WTC11 (cell line): Measurements from ENCODE around the gene ADAMTSL4. TPM values are rescaled to one million over a fixed set of nuclear protein-coding genes. Genes with fewer than 3 reads are reported as not detected.

ENCODE experiments used
- ATAC-seq: fragments of 200-7000 bp; cut with Tn5 transposase; 2 replicates; pipeline ENCODE4 v1.10.0; 2021; ENCODE audit warnings: mild to moderate bottlenecking, moderate library complexity
- CTCF ChIA-PET: fragments of 300-600 bp; sonication (Branson Sonifier 250); formaldehyde crosslinking; loops from one replicate; lab custom pipeline; 2021; ENCODE audit warnings: antibody characterized with exemption; lab: Charles Lee
- POLR2A ChIA-PET: fragments of 350-600 bp; sonication (Branson Sonifier 250); formaldehyde crosslinking; loops from one replicate; lab custom pipeline; 2021; ENCODE audit warnings: antibody characterized with exemption; lab: Charles Lee
- DNase-seq: peaks from one replicate; pipeline ENCODE4 v3.0.0; 2021; ENCODE audit warnings: low spot score
- H3K27ac Mint-ChIP-seq: 2 replicates; pipeline ENCODE4 v1.8.0; 2021; ENCODE audit warnings: mixed read lengths
- H3K27me3 Mint-ChIP-seq: 2 replicates; pipeline ENCODE4 v1.8.0; 2021; ENCODE audit warnings: low read depth, mild to moderate bottlenecking, moderate library complexity, mixed read lengths
- H3K36me3 Mint-ChIP-seq: 2 replicates; pipeline ENCODE4 v1.8.0; 2021; ENCODE audit warnings: mixed read lengths
- H3K4me1 Mint-ChIP-seq: 2 replicates; pipeline ENCODE4 v1.8.0; 2022; ENCODE audit warnings: mixed read lengths
- H3K4me3 Mint-ChIP-seq: 2 replicates; pipeline ENCODE4 v1.8.0; 2021; ENCODE audit warnings: mild to moderate bottlenecking, moderate library complexity, mixed read lengths
- H3K9me3 Mint-ChIP-seq: 2 replicates; pipeline ENCODE4 v1.8.0; 2021; ENCODE audit warnings: mixed read lengths
- AFF4 ChIP-seq: sonication (generic); formaldehyde crosslinking; IDR thresholded peaks from 2 replicates; pipeline ENCODE4 v1.8.1; 2023; ENCODE audit warnings: mild to moderate bottlenecking, missing genetic modification reagents, borderline replicate concordance
- E2F1 ChIP-seq: sonication (generic); formaldehyde crosslinking; IDR thresholded peaks from 2 replicates; pipeline ENCODE4 v1.8.0; 2022; ENCODE audit warnings: mild to moderate bottlenecking, missing genetic modification reagents
- ELF4 ChIP-seq: sonication (generic); formaldehyde crosslinking; IDR thresholded peaks from 2 replicates; pipeline ENCODE4 v1.8.1; 2022; ENCODE audit warnings: low read depth, mild to moderate bottlenecking, moderate library complexity, missing genetic modification reagents
- GRHL2 ChIP-seq: fragments of 250-450 bp; sonication (Bioruptor Pico); IDR thresholded peaks from 2 replicates; pipeline ENCODE4 v1.8.0; 2022; ENCODE audit warnings: mild to moderate bottlenecking, moderate library complexity; ENCODE audit not compliant: insufficient replicate concordance, severe bottlenecking
- HMGXB4 ChIP-seq: sonication (generic); formaldehyde crosslinking; IDR thresholded peaks from 2 replicates; pipeline ENCODE4 v1.8.1; 2023; ENCODE audit warnings: mild to moderate bottlenecking, moderate library complexity, missing genetic modification reagents
- IRF2 ChIP-seq: sonication (generic); formaldehyde crosslinking; IDR thresholded peaks from 2 replicates; pipeline ENCODE4 v1.8.0; 2022; ENCODE audit warnings: low read depth, missing genetic modification reagents, borderline replicate concordance
- KAT7 ChIP-seq: sonication (generic); formaldehyde crosslinking; IDR thresholded peaks from 2 replicates; pipeline ENCODE4 v1.8.1; 2023; ENCODE audit warnings: missing genetic modification reagents, mild to moderate bottlenecking, borderline replicate concordance
- NFE2L1 ChIP-seq: sonication (generic); formaldehyde crosslinking; IDR thresholded peaks from 2 replicates; pipeline ENCODE4 v1.8.1; 2023; ENCODE audit warnings: missing genetic modification reagents
- NR1H2 ChIP-seq: sonication (generic); formaldehyde crosslinking; IDR thresholded peaks from 2 replicates; pipeline ENCODE4 v1.9.0; 2021; ENCODE audit warnings: mild to moderate bottlenecking, moderate library complexity, missing genetic modification reagents
- NR3C1 ChIP-seq: sonication (generic); formaldehyde crosslinking; conservative IDR thresholded peaks from 2 replicates; pipeline ENCODE4 v1.8.1; 2023; ENCODE audit warnings: low read depth, mild to moderate bottlenecking, missing genetic modification reagents
- PRRX2 ChIP-seq: fragments of 250-450 bp; sonication (Bioruptor Pico); IDR thresholded peaks from 2 replicates; pipeline ENCODE4 v1.8.0; 2021; ENCODE audit warnings: mild to moderate bottlenecking
- ZBTB43 ChIP-seq: sonication (generic); formaldehyde crosslinking; IDR thresholded peaks from 2 replicates; pipeline ENCODE4 v1.8.1; 2023; ENCODE audit warnings: mild to moderate bottlenecking, missing genetic modification reagents
- ZMAT4 ChIP-seq: fragments of 250-450 bp; sonication (Bioruptor Pico); IDR thresholded peaks from 2 replicates; pipeline ENCODE4 v1.9.0; 2021; ENCODE audit warnings: mild to moderate bottlenecking
- ZNF121 ChIP-seq: sonication (generic); formaldehyde crosslinking; IDR thresholded peaks from 2 replicates; pipeline ENCODE4 v1.8.0; 2023; ENCODE audit warnings: missing genetic modification reagents
- ZNF396 ChIP-seq: fragments of 250-450 bp; sonication (Bioruptor Pico); IDR thresholded peaks from 2 replicates; pipeline ENCODE4 v1.8.0; 2021; ENCODE audit warnings: mild to moderate bottlenecking, moderate library complexity, borderline replicate concordance
- ZNF512 ChIP-seq: sonication (generic); formaldehyde crosslinking; IDR thresholded peaks from 2 replicates; pipeline ENCODE4 v1.8.1; 2022; ENCODE audit warnings: missing genetic modification reagents, borderline replicate concordance
- ZNF671 ChIP-seq: fragments of 250-450 bp; sonication (Bioruptor Pico); IDR thresholded peaks from 2 replicates; pipeline ENCODE4 v1.8.0; 2021; ENCODE audit warnings: mild to moderate bottlenecking
- total RNA-seq: library from RNA; stranded (reverse); gene quantifications from 3 replicates; pipeline ENCODE4 v1.2.3, GENCODE V29; 2021

Gene ADAMTSL4
- total RNA-seq, 1 experiment from 2014 or later = 6.6 TPM

GRCh38 chr1:150554086-150554452, 4.9 kb downstream of the ADAMTSL4 start:
- H3K9me3 Mint-ChIP-seq = no peaks in the 10 kb centered on the region
- POLR2A ChIA-PET = interaction anchor here (0.5 kb wide), 1 partner anchor 68 kb away, joined by 4 read pairs; no protein-coding TSS in a partner anchor
- CTCF ChIA-PET = interaction anchor here (1.1 to 8.2 kb wide), 2 partner anchors 14 to 19 kb away, joined by 4 to 124 read pairs; no protein-coding TSS in a partner anchor
- TF ChIP-seq NR3C1 (no peak), ZNF121 (CRISPR knock-in tag) (no peak), IRF2 (CRISPR knock-in tag) (no peak), NR1H2 (CRISPR knock-in tag) (no peak), ZNF396 (CRISPR knock-in tag) (no peak), ZMAT4 (CRISPR knock-in tag) (no peak), E2F1 (CRISPR knock-in tag) (no peak), ZNF512 (no peak)
- DNase-seq (no peak), ATAC-seq (no peak)
- H3K36me3 Mint-ChIP-seq = peaks cover 4% of the 10 kb centered on the region; the same call in 1 of the 2 replicates
- H3K4me1 Mint-ChIP-seq = peaks cover 32% of the 10 kb centered on the region
- H3K27me3 Mint-ChIP-seq = peaks cover 21% of the 10 kb centered on the region
- no peak overlapping the region for H3K4me3 Mint-ChIP-seq
- no peak overlapping the region for H3K27ac Mint-ChIP-seq

GRCh38 chr1:150555198-150555970, 6.2 kb downstream of the ADAMTSL4 start:
- TF ChIP-seq KAT7 (CRISPR knock-in tag) (no peak), ZNF671 (CRISPR knock-in tag) (no peak), ELF4 (CRISPR knock-in tag) (no peak), PRRX2 (CRISPR knock-in tag) (no peak), IRF2 (CRISPR knock-in tag) (no peak), GRHL2 (CRISPR knock-in tag) (no peak), NFE2L1 (CRISPR knock-in tag) (no peak), HMGXB4 (no peak), AFF4 (CRISPR knock-in tag) (no peak), ZBTB43 (CRISPR knock-in tag) (no peak)
- no peak for DNase-seq
- peak overlapping the region; percentile 93 for H3K27ac Mint-ChIP-seq
- no peak for ATAC-seq
- CTCF ChIA-PET = interaction anchor here (7.9 to 8.2 kb wide), 2 partner anchors 20 kb away, joined by 124 to 144 read pairs; no protein-coding TSS in a partner anchor
- peaks cover 31% of the 10 kb centered on the region for H3K4me1 Mint-ChIP-seq
- H3K36me3 Mint-ChIP-seq = peaks cover 4% of the 10 kb centered on the region; the same call in 1 of the 2 replicates
- H3K9me3 Mint-ChIP-seq = no peaks in the 10 kb centered on the region
- no peak overlapping the region for H3K4me3 Mint-ChIP-seq
- POLR2A ChIA-PET = no interaction called here
- peaks cover 13% of the 10 kb centered on the region for H3K27me3 Mint-ChIP-seq
